ENCODE results near the gene LYSMD3.

LYSMD3 gene

DNA sequence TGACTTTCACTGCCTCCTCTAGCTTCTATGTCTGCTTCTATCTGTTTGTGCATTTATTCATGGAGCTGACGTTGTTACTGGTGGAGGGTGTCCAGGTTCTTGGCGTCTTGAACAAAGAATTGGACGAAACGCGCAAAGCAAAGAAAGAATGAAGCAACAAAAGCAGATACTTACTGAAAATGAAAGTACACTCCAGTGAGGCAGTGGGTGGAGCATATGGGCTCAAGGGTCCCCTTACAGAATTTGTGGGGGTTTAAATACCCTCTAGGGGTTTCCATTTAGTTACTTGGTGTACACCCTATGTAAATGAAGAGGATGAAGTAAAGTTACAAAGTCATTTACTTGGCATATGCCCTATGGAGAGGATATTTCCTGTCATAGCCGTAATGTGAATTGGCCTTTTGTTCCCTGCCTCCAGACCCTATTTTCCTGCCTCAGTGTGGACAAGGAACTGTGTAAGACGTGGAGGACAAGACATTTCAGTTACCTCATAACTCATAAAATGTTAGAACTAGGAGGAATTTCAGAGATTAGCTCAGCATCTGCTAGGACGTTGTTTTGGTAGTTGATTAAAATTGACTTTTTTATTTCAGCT is 51.7 kb downstream of the LYSMD3 start:
- DNase-seq, result no peak

DNA sequence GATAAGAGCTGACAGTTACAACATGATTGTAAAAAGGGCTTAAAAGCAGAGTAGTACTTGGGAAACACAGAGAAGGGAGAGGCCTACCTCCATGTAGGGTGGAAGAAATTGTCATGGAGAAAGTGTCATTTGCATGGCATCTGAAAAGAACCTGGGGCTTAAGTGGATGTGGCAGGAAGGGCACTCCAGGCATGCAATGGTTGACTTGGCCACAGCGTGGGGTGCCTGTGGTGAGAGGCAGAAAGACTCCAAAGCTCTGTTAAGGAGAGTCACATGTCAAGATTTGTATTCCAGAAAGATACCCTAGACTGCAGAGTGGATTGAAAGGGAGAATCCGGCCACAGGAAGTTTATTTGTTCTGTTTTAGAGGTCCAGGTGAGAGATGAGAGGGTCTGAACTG is 52.3 kb downstream of the LYSMD3 start:
- no peak for DNase-seq

DNA sequence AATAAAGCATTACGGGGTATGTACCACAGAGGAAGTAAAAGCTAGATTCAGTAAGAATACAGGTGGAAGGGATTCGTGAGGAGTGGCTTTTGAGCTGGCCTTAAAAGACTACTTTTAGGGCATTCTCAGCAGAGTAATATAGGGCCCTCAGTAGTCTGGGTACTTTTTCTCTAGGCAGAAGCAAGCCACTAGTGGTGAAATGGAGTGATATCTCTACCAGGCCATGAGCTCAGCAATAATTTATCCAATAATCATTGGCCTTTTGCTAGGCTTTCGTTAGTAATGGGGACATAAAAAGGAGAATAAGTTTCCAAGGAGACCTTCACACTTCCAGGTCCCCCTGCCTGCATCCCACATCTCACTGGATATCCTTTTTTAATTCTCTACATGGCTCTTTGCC is 53.0 kb downstream of the LYSMD3 start:
- no peak for DNase-seq

DNA sequence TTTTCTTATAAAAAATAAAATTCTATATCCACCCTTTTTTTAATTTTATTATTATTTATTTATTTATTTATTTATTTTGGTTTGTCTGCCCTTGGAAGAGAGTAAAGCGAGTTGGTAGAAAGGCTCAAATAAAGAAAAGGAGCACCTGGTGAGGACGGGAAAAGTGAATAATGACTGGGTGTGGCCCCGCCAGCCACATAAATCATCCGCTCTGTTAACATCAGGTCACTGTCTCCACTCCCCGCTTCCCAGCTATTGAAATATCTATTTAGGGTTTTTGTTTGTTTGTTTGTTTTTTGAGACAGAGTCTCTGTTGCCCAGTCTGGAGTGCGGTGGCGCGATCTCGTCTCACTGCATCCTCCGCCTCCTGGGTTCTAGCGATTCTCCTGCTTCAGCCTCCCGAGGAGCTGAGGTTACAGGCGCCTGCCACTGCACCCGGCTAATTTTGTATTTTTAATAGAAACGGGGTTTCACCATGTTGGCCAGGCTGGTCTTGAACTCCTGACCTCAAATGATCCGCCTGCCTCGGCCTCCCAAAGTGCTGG is 53.9 kb downstream of the LYSMD3 start:
- DNase-seq, result no peak

DNA sequence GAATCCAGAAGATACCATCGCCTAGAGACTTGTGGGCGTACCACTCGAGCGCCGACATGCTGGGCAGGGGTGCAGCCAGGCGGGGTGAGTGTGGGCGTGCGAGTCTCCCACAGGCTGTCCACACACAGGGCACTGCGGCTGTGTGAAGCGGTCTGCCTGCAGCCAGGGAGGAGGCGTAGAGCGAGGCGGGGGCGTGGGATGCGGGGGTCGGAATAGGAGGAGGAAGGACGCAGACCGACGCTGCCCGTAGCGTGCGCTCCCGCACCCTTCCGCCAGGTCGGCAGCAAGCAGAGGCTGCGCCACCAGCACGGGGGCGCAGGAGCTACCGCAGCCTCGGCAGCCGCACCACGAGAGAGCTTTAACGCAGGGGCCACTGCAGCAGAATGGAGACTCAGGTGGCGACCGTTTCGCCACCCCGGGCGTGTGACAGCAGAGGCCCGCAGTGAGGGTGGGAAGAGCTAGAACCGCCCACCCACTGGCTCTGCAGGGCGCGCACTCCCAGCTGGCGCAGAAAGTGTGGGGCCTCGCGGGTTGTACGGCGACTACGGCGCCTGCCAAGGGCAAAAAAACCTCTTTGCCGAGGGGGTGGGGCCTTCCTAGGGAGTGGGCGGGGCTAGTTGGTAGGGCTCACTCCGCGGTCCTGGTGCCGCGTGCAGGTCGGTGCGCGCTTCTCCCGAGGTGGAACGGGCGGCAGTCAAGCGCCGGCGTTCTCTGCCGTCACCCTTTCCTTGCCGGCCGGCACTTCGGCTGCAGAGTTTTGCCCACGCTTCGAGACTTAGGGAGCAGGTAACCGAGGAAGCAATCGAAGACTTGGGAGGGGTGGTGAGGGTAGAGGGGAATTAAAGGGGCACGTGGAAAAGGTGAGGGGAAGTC is 54.9 kb downstream of the LYSMD3 start, which contains the start of the genes MBLAC2 and POLR3G:
TSS of gene MBLAC2 (minus strand) at position 537 of the 873 bp plus-strand sequence. CDS start at position 58, 479 bp downstream.
TSS of gene POLR3G (plus strand) at position 630 of the 873 bp plus-strand sequence. CDS start 10,704 bp downstream, outside the sequence.
- DNase-seq, result peak; percentile 95

DNA sequence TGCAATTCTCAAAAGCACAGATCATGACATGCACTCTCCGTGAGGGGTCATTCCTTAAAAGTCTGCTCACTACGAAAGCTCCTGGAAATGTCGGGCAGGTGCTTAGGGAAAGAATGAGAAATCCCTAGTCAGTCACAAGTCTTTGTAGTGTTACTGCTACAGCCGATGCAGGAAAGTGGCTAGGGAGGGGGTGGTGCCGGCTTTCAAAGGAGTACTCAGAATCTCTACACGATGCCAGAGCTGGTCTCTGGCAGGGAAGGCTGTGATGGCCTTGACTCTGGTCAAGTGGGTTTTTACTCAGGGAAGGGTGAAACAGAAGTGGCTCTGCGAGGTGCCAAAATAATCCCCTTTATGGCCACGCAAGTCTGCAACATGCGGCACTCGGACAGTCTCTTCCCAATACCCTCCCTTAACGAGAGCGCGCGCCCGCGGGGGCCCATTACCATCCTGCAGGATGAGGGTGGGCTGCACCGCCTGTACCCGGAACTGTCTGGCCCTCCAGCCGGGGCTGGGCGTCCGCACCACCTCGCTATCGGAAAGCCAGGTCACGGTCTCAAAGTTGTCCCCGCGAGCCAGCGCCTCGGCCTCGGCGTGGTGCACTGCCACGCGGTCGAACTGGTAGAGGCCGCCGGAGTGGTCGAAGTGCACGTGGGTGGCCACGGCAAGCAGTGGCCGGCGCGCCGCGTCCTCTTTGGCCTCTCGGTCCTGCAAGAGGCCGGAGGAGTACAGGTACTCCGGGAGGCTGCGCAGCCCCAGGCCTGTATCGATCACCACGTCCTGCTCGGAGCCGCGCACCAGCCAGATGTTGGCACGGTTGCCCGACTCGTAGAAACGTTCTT is 55.8 kb downstream of the LYSMD3 start:
- DNase-seq, result peak; percentile 2

DNA sequence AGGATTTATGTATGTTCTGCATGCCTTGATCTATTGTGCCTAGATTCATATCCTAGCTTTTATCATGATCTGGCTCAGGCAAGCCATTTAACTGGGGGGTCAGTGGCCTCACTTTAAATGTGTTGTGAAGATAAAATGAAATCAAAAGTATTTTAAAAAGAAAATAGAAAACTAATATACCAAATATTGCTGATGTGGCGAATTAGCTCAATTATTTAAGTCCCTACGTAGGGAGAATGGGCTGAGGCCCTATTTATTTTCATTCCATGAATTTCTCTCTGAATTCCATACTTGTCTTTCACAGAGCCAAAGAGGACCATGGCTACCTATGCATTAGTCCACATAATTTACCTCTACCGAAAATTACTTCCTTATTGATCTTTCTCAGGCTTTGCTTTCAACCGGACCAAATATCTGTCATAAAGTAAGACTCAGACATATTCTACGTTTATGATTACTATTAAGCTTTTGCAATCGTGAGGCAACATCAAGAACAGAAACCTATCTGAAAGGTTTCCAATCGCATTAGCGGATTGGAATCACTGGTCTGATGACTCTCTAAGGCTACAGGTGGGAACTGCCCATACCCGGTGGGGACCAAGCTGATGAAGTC is 56.5 kb downstream of the LYSMD3 start:
- no peak for DNase-seq

Data from CD4-positive, alpha-beta T cell treated with Interleukin-17A for 1 hour (primary cell).